ENCODE measurements around the gene SMARCD1. TPM values are rescaled to one million over a fixed set of nuclear protein-coding genes. Genes with fewer than 3 reads are reported as not detected.
A peak's percentile ranks its signal among the peaks of the same experiment; 100 is the strongest.

Gene SMARCD1
- total and polyA plus RNA-seq, 9 of the 15 experiments (the other 6 are each of a cell fraction or from before 2014, with no cell fraction given), result 0.86 to 91.7 (median 48.0) TPM

DNA sequence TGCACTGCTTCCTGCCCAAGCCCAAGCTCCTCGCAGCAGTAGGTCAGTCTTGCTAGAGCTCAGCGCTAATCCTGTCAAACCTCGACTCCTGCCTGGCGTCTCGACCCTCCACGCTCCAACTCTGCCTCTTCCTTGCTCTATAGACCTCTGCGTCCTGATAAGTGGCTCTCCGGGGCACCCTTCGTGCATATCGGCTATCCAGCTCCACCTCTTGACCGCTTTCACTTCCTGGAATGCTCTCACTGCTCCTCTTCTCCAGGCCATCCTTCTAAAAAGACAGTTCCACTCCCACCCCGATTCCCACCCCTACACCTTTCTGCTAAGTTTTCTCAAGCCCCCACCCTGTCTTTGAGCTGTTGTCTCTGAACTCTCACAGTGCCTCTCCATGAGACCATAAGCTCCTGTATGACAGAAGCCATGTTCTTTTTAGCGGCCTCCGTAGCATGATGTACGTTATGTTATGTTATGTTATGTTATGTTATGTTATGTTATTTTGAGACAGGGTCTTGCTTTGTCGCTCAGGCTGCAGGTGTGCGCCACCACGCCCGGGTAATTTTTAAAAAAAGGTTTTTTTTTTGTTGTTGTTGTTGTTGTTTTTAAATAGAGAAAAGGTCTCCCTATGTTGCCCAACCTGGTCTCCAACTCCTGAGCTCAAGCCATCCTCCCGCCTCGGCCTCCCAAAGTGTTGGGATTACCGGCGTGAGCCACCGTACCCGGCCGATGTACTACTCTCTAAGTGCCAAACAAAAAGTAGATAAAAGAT lies 27.5 kb downstream of the SMARCD1 start (continued):
- TF ChIP-seq SMARCA5 (IDR thresholded peaks at IDR 0.05) (peak; percentile 60; the same call in 1 of the 2 replicates), ZNF263 (CRISPR knock-in tag; IDR thresholded peaks at IDR 0.05; ENCODE audit: borderline replicate concordance) (peak; percentile 32; the same call in 1 of the 2 replicates), FOXA1 (IDR thresholded peaks at IDR 0.05; ENCODE audit: borderline replicate concordance) (no peak), IFI16 (CRISPR knock-in tag; IDR thresholded peaks at IDR 0.05) (no peak), CEBPZ (IDR thresholded peaks at IDR 0.05; ENCODE audit: borderline replicate concordance, low read depth, low read length) (no peak), CREB3 (tag; conservative IDR thresholded peaks at IDR 0.05; ENCODE audit: low read depth) (no peak), ZNF347 (CRISPR knock-in tag; IDR thresholded peaks at IDR 0.05; ENCODE audit: low read depth) (no peak), POLR2H (tag; IDR thresholded peaks at IDR 0.05; ENCODE audit: low read depth) (no peak), KAT8 (IDR thresholded peaks at IDR 0.05; ENCODE audit: low read depth) (no peak), FOXP1 (CRISPR knock-in tag; IDR thresholded peaks at IDR 0.05) (no peak), LEF1 (IDR thresholded peaks at IDR 0.05) (no peak), ZFPM2 (CRISPR knock-in tag; IDR thresholded peaks at IDR 0.05) (no peak), BMI1 (IDR thresholded peaks at IDR 0.05; ENCODE audit: low read length) (no peak), POLR2AphosphoS2 (IDR thresholded peaks at IDR 0.05; ENCODE audit: low read length) (no peak), ZNF778 (CRISPR knock-in tag; IDR thresholded peaks at IDR 0.05) (no peak), ARID4B (CRISPR knock-in tag; IDR thresholded peaks at IDR 0.05) (peak; percentile 62; the same call in 1 of the 2 replicates)
- TF ChIP-seq, protein P1, sequence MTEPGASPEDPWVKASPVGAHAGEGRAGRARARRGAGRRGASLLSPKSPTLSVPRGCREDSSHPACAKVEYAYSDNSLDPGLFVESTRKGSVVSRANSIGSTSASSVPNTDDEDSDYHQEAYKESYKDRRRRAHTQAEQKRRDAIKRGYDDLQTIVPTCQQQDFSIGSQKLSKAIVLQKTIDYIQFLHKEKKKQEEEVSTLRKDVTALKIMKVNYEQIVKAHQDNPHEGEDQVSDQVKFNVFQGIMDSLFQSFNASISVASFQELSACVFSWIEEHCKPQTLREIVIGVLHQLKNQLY (CRISPR knock-in tag; conservative IDR thresholded peaks at IDR 0.05), result no peak

Data from K562 (cell line).